HepG2 (cell line): ENCODE results near the gene DENND2D. TPM values are rescaled to one million over a fixed set of nuclear protein-coding genes. Genes with fewer than 3 reads are reported as not detected.

Source experiments
- ATF7-NPFF ChIP-seq: sonication (generic); formaldehyde crosslinking; IDR thresholded peaks from 2 replicates; pipeline ENCODE4 v1.8.1; 2023; ENCODE audit warnings: mild to moderate bottlenecking, low read depth, missing genetic modification reagents, moderate library complexity
- EP300 ChIP-seq, 3 experiments: sonication (generic) in 1 of 3; formaldehyde crosslinking in 1 of 3; IDR thresholded peaks; 2 replicates each; pipeline versions ENCODE4 v1.5.1 to v1.6.1; 2011 to 2020; ENCODE audit warnings: low read depth in 2 of 3, low read length in 2 of 3, borderline replicate concordance in 1 of 3, improper control_type of control experiment in 1 of 3, mild to moderate bottlenecking in 1 of 3, missing genetic modification reagents in 1 of 3, moderate library complexity in 1 of 3
- FOXA3 ChIP-seq: IDR thresholded peaks from 2 replicates; pipeline ENCODE4 v1.6.1; 2016; ENCODE audit warnings: missing genetic modification reagents, missing compliant biosample characterization
- GMEB1 ChIP-seq: sonication (generic); formaldehyde crosslinking; IDR thresholded peaks from 2 replicates; pipeline ENCODE4 v1.5.1; 2020; ENCODE audit warnings: missing genetic modification reagents, mild to moderate bottlenecking, borderline replicate concordance
- GTF2F1 ChIP-seq: fragments of 150-350 bp; IDR thresholded peaks from 2 replicates; pipeline ENCODE4 v1.6.1; 2014; ENCODE audit warnings: low read length
- GZF1 ChIP-seq: sonication (generic); formaldehyde crosslinking; IDR thresholded peaks from 2 replicates; pipeline ENCODE4 v1.5.1; 2020; ENCODE audit warnings: mild to moderate bottlenecking, missing genetic modification reagents
- HNF4A ChIP-seq: sonication (generic); formaldehyde crosslinking; IDR thresholded peaks from 2 replicates; pipeline ENCODE4 v1.4.0; 2020; ENCODE audit warnings: missing genetic modification reagents
- LCORL ChIP-seq, 2 experiments: fragments of 450-650 bp in 1 of 2; sonication (generic) in 1 of 2; formaldehyde crosslinking in 1 of 2; IDR thresholded peaks; 2 replicates each; pipeline versions ENCODE4 v1.5.0 to v1.6.1; 2017 to 2020; ENCODE audit warnings: antibody characterized with exemption in 1 of 2, missing genetic modification reagents in 1 of 2
- MED13 ChIP-seq: sonication (generic); formaldehyde crosslinking; IDR thresholded peaks from 2 replicates; pipeline ENCODE4 v1.5.0; 2020; ENCODE audit warnings: missing genetic modification reagents
- PBX2 ChIP-seq: IDR thresholded peaks from 2 replicates; pipeline ENCODE4 v1.6.1; 2016; ENCODE audit warnings: control low read depth
- RARG ChIP-seq: sonication (generic); formaldehyde crosslinking; IDR thresholded peaks from 2 replicates; pipeline ENCODE4 v1.4.0; 2020; ENCODE audit warnings: low read depth, mild to moderate bottlenecking, missing genetic modification reagents
- SNRNP70 ChIP-seq: fragments of 200-400 bp; formaldehyde crosslinking; IDR thresholded peaks from 2 replicates; pipeline ENCODE4 v1.6.1; 2017; ENCODE audit warnings: mild to moderate bottlenecking, low read depth, low read length, moderate library complexity
- SP140L ChIP-seq: sonication (generic); formaldehyde crosslinking; IDR thresholded peaks from 2 replicates; pipeline ENCODE4 v1.4.0; 2020; ENCODE audit warnings: missing genetic modification reagents, borderline replicate concordance
- ZKSCAN5 ChIP-seq: sonication (generic); formaldehyde crosslinking; IDR thresholded peaks from 2 replicates; pipeline ENCODE4 v1.5.1; 2020; ENCODE audit warnings: mild to moderate bottlenecking, missing genetic modification reagents
- ZNF281 ChIP-seq: sonication (generic); formaldehyde crosslinking; IDR thresholded peaks from 2 replicates; pipeline ENCODE4 v1.4.0; 2020; ENCODE audit warnings: missing genetic modification reagents, borderline replicate concordance
- ZNF33B ChIP-seq: sonication (generic); formaldehyde crosslinking; IDR thresholded peaks from 2 replicates; pipeline ENCODE4 v1.5.1; 2020; ENCODE audit warnings: mild to moderate bottlenecking, missing genetic modification reagents
- ZNF382 ChIP-seq: sonication (generic); formaldehyde crosslinking; IDR thresholded peaks from 2 replicates; pipeline ENCODE4 v1.5.0; 2020; ENCODE audit warnings: missing genetic modification reagents, mild to moderate bottlenecking, borderline replicate concordance
- ZNF687 ChIP-seq: sonication (generic); formaldehyde crosslinking; IDR thresholded peaks from 2 replicates; pipeline ENCODE4 v1.5.1; 2020; ENCODE audit warnings: mild to moderate bottlenecking, missing genetic modification reagents, moderate library complexity
- ZSCAN31 ChIP-seq: sonication (generic); formaldehyde crosslinking; IDR thresholded peaks from 2 replicates; pipeline ENCODE4 v1.5.0; 2020; ENCODE audit warnings: low read depth, mild to moderate bottlenecking, missing genetic modification reagents
- polyA plus RNA-seq, 8 experiments: library from polyadenylated mRNA; depleted of rRNA in 3 of 8; stranded (reverse) in 7 of 8; unstranded in 1 of 8; fragments of >200 nt; fragmentation: Illumina TruSeq in 4 of 8; extraction: Trizol in 4 of 8; gene quantifications; 2 replicates each; pipeline versions ENCODE4 v1.2.1 to v1.2.3, GENCODE V29; 2011 to 2016; ENCODE audit warnings: low read depth in 4 of 8, missing spikeins in 1 of 8, mixed read lengths in 1 of 8; ENCODE audit not compliant: insufficient read depth in 1 of 8
- total RNA-seq, 5 experiments: library from RNA; depleted of rRNA; stranded (reverse); fragments of >200 nt; fragmentation: Illumina TruSeq; extraction: Trizol; gene quantifications; 2 replicates each; pipeline ENCODE4 v1.2.3, GENCODE V29; 2016; ENCODE audit warnings: low read depth in 1 of 5

Gene DENND2D
- total and polyA plus RNA-seq, 2 of the 13 experiments (the other 11 are each of a cell fraction or from before 2014, with no cell fraction given) = 0.04 TPM; not detected in 1

- TF ChIP-seq SNRNP70 (no peak), ZNF382 (no peak), LCORL (IDR thresholded peaks at IDR 0.05) (peak; percentile 44; the same call in 1 of the 2 replicates), LCORL (CRISPR knock-in tag; IDR thresholded peaks at IDR 0.05) (0 out of 2 replicates have a peak, but pooled peaks have one; percentile 36), ATF7-NPFF (CRISPR knock-in tag) (no peak), ZNF33B (CRISPR knock-in tag) (no peak), RARG (CRISPR knock-in tag) (no peak), ZKSCAN5 (no peak), PBX2 (CRISPR knock-in tag) (no peak), EP300 (IDR thresholded peaks at IDR 0.05; ENCODE audit: low read depth in 2 of 2, low read length in 2 of 2) (0 out of 4 replicates have a peak, but pooled peaks of 1 of the 2 experiments have one; percentile 13), EP300 (CRISPR knock-in tag; IDR thresholded peaks at IDR 0.05; ENCODE audit: borderline replicate concordance) (no peak), ZNF687 (CRISPR knock-in tag) (no peak), GMEB1 (CRISPR knock-in tag) (no peak), GTF2F1 (no peak), ZSCAN31 (no peak), SP140L (no peak), MED13 (no peak), ZNF281 (CRISPR knock-in tag) (no peak), FOXA3 (CRISPR knock-in tag) (0 out of 2 replicates have a peak, but pooled peaks have one; percentile 14), GZF1 (CRISPR knock-in tag) (no peak), HNF4A (0 out of 2 replicates have a peak, but pooled peaks have one; percentile 35)
Measured at GRCh38 chr1:111142356-111142975, 58.0 kb downstream of the DENND2D start (continued).
